T-helper 9 cell (primary cell): Measurements from ENCODE around the gene STK32A.

Experiments used
- DNase-seq: peaks from one replicate; pipeline ENCODE4 v3.0.0-alpha.2; 2020

The STK32A gene

GRCh38 chr5:147393874-147394672, 159.2 kb downstream of the STK32A start:
- DNase-seq, result no peak

DNA sequence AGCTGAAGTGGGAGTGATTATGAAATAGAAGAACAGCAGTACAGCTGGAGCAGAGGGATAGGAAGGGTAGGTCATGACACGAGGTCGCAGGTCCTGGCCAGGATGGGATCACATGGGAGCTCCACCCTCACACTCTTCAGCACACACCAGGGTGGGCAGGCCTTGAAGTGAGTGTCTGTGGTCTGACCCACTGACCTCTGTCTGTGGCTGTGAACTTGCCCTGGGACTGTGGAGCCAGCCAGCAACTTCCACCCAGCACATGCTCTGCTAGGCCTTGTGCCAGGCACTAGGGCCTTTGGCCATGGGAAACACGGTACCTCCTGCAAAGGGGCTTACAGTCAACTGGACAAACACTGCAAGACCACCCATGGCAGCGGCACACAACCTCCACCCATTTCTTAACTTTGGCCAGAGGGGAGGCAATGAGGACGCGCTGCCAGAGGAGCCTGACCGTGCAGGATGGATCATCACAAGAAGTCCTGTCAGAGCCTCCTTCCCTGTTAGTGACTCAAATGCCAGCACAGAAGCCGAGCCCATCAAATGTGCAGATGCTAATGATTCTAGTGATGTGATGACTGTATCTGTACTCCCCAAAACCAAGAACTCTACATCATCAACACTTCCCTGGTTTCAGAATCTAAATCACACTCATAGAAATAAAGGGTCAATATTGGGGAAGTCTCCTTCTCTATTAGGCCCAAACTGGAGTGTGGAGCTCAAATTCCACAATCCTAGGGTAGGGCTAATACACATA, 161.4 kb downstream of the STK32A start:
- DNase-seq, result no peak

- no peak for DNase-seq
Observed at GRCh38 chr5:147397616-147398015, 162.8 kb downstream of the STK32A start.

DNA sequence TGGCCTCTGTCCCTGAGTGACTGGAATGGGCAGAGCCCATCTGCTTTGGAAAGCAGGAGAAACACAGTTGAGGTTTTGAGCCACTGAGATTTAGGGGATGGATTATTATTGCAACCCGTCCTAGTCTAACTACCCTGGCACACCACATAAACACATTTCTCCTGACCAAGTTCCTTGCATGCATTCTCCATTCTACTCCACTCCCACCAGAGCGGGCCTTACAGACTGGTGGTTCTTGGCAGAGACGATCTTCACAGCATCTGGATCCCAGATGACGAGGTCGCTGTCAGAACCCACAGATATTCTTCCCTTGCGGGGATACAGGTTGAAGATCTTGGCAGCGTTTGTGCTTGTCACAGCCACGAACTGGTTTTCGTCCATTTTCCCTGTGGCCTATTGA, 164.0 kb downstream of the STK32A start:
- DNase-seq, result no peak

- no peak for DNase-seq
Observed at GRCh38 chr5:147400126-147400809, 165.4 kb downstream of the STK32A start.

DNA sequence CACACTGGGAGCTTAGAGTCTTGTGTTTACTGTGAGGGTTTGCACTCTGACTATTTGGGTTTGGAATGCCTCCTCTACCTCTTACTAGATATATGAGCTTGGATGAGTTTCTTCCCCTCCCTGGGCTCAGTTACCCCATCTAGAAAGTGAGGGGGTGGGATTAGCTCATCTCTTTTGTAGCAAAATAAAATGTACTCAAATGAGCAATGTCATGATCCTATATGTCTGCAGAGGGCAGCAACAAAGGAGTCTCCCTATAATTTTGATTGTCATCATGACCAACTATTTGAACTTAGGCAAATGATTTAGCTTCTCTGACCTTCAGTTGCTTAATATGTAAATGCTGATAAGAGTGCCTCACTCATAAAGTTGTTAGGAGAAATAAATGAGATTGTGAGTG, 166.1 kb downstream of the STK32A start:
- no peak for DNase-seq

GRCh38 chr5:147403651-147404640, 169.1 kb downstream of the STK32A start:
- DNase-seq, result no peak

GRCh38 chr5:147404706-147405105, 169.9 kb downstream of the STK32A start:
- DNase-seq, result no peak

DNA sequence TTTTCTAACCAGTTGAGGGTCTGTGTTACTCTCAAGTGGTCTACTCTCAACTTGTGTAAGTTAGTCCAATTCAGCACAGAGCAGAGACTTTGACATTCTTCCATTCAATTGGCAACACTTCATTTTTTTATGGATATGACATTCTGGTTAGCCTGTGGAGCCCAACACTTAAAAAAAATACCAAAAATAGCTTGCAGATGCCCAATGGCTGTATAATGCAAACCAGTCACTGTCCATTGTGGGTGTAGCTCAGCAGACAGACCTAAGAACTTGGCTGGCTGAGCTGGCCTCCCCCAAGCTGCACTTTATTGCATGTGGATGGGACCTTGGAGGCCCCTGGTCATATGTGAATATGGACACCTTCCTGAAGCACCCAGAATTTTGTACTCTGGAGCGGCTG, 171.8 kb downstream of the STK32A start:
- DNase-seq, result no peak

- no peak for DNase-seq
Observed at GRCh38 chr5:147407094-147407681, 172.4 kb downstream of the STK32A start.

GRCh38 chr5:147408980-147409379, 174.2 kb downstream of the STK32A start:
- no peak for DNase-seq

DNA sequence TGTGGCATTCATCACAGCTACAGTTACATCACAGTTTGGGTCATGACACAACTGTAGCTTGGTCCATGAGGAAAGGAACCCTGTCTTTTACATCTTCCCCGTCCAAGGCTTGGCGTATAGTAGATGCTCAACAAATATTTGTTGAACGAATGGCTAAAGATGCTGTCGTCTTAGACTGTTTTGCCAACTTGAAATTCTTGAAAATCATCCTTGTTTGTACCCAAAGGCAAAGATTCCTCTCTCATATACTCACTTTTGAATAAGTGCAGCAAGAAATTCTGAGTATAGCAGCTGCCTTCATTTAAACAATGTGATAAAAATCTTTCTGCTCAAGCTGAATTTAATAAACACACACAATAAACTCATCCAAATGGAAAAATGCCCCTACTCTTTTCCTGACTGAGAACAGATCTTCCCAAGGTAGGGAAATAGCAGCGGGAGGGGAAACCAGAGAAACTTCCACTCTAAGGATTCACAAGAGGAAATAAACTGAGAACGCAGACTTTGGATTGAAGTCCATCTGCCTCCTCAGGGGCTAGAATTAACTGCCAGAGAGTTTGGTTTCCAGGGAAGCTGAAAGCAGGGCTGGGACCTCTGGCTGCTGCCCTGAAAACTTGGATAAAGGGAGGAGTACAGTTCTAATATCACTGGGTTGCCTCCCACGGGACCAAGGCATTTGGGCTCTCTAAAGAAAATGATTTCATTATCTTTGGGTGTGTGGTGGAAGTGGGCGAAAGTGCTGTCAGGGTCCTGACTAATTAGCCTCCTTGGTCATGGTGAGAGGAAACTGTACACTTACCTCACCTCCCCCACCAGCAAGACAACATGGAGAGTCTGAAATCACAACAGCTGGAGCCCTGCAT, 175.9 kb downstream of the STK32A start:
- DNase-seq, result no peak

GRCh38 chr5:147411359-147412319, 176.8 kb downstream of the STK32A start:
- no peak for DNase-seq

GRCh38 chr5:147412561-147412960, 177.7 kb downstream of the STK32A start:
- DNase-seq, result no peak

DNA sequence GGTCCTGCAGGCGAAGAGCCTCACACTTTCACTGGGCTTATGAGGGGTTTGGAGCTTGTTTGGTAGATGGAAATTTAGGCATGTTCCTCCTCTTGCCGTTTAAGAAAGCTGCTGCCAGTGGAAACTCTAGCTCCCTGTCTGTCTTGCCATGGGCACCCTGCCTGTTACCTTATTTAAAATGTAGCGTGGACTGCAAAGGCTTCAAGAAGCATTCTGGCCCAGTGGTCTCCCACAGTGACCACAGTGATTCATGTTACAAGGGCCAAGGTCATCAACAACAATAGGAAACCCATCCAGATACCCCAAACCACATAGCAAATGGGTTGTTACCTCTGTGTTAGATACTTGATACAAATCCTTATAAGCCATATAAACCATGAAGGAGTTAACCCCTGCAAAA, 178.4 kb downstream of the STK32A start:
- DNase-seq, result no peak

DNA sequence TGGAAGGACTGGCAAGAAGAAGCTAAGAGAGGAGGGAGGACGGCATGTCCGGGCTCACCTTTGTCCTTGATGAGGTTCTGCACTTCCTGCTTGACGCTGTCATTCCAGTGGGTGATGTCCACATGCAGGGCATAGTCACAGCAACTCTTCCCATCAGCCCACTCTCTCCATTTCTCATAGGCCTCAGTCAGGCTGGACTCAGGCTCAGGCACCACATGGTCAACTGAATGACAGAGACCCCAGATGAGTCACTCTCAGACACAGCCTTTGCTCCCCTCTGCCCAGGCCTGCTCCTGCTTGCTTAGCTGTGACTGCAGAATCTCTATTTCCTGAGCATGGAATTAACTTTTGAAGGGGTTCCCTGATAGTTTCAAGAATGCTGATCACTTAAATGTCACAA, 180.8 kb downstream of the STK32A start:
- no peak for DNase-seq

- DNase-seq, result no peak
Observed at GRCh38 chr5:147417135-147417813, 182.4 kb downstream of the STK32A start.

DNA sequence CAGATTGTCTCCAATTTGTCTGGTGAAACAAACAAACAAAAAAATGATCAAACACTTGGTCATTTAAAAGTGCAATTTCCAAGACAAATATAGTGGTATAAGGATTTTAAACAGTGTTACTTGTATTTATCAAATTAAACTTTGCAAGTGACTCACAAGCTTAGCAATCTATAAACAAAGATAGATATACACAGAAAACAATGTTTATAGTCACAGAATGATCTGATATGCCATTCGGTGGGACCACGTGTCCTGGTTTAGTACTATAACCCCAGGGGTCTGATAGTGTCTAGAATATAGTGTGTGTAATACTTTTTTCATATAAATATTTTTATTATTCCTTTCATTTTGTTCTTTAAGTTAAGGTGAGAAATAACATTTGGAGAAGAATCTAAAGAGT, 183.8 kb downstream of the STK32A start:
- DNase-seq, result no peak
